ENCODE data around the gene MINDY4. TPM values are rescaled to one million over a fixed set of nuclear protein-coding genes. Genes with fewer than 3 reads are reported as not detected.

The MINDY4 gene
- total RNA-seq, 2 donors from 2014 or later: 0.93 to 2.5 TPM

- H3K36me3 Mint-ChIP-seq: no peaks in the 10 kb centered on the region
- peaks cover 0 to 2% of the 10 kb centered on the region in 2 donors for H3K27me3 Mint-ChIP-seq
- no peak for ATAC-seq
- no peaks in the 10 kb centered on the region for H3K4me1 Mint-ChIP-seq (ENCODE audit: low read depth in 2 of 2)
- H3K27ac Mint-ChIP-seq: no peak overlapping the region
- no peaks in the 10 kb centered on the region for H3K9me3 Mint-ChIP-seq
- H3K4me3 Mint-ChIP-seq: no peak overlapping the region
- no peak for DNase-seq (ENCODE audit: low spot score)
Observed at GRCh38 chr7:30810986-30811385, 39.8 kb downstream of the MINDY4 start.

GRCh38 chr7:30812676-30813075 is 41.5 kb downstream of the MINDY4 start:
- Mint-ChIP-seq H3K27me3 (peaks cover 0 to 2% of the 10 kb centered on the region in 2 donors), H3K27ac (no peak overlapping the region), H3K36me3 (no peaks in the 10 kb centered on the region), H3K9me3 (no peaks in the 10 kb centered on the region), H3K4me3 (no peak overlapping the region), H3K4me1 (ENCODE audit: low read depth in 2 of 2) (no peaks in the 10 kb centered on the region)
- no peak for DNase-seq (ENCODE audit: low spot score)
- no peak for ATAC-seq

GRCh38 chr7:30813466-30813865 is 42.2 kb downstream of the MINDY4 start:
- H3K27ac Mint-ChIP-seq: no peak overlapping the region
- ATAC-seq: peak; percentile 27 to 60
- H3K36me3 Mint-ChIP-seq: no peaks in the 10 kb centered on the region
- H3K4me3 Mint-ChIP-seq: no peak overlapping the region
- no peak for DNase-seq (ENCODE audit: low spot score)
- H3K27me3 Mint-ChIP-seq: peaks cover 0 to 2% of the 10 kb centered on the region in 2 donors
- H3K4me1 Mint-ChIP-seq (ENCODE audit: low read depth in 2 of 2): no peaks in the 10 kb centered on the region
- no peaks in the 10 kb centered on the region for H3K9me3 Mint-ChIP-seq

DNA sequence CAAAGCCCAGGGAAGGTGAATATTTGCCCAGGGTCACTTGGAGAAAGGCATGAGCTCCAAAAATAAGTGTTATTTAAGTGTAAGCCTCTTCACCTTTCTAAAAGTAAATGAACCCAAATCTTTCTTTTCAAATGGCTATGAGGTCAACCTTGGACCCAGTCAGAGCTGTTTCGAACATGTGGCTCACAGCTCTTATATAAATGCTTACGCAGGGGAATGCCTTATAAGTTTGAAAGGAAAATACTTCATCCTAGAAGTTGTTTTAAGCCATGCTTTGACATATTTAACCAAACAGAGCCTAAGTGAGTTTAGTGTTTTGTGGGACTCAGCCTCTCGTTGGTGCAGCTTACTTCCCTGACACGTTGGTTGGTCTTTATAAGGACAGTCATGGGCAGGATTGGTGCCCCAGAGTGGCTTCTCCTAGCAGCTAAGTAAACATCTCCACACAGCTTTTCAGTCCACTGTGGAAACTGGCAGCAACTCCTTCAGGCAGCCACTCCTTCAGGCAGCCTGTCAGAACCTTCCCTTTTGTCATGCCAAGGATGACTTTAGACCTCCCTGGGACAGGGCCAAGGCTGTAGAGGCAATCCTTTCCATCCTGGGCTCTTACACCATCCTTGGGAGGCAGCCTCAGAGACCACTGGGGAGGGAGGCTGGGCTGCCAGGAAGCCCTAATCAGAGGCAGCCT is 43.6 kb downstream of the MINDY4 start:
- H3K4me3 Mint-ChIP-seq: no peak overlapping the region
- no peaks in the 10 kb centered on the region for H3K9me3 Mint-ChIP-seq
- H3K27ac Mint-ChIP-seq: no peak overlapping the region
- no peaks in the 10 kb centered on the region for H3K36me3 Mint-ChIP-seq
- peaks cover 0 to 2% of the 10 kb centered on the region in 2 donors for H3K27me3 Mint-ChIP-seq
- ATAC-seq (peak in 1 of 2 donors; percentile 51), DNase-seq (ENCODE audit: low spot score) (no peak)
- H3K4me1 Mint-ChIP-seq (ENCODE audit: low read depth in 2 of 2): no peaks in the 10 kb centered on the region

DNA sequence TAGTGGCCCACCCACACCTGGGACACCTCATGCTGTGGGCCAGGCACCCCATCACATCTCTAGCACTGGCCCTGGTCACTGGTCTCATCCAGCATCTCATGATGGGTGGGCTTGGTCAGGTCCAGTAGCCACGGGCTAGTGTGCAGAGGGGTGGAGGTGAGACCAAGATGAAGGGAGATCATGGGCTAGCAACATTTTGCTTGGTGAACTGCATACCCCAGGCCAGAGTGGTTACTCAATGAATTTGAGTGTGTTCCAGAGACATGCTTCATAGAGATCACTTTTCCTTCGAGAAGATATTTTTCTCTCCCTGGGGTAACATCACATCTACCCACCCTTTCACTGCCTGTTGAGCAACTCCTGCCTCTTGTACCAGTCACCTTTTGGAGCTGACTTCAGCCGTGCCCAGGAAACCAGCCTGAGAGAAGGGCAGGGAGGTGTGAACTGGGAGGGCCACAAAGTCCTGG is 44.2 kb downstream of the MINDY4 start:
- H3K9me3 Mint-ChIP-seq: no peaks in the 10 kb centered on the region
- H3K27me3 Mint-ChIP-seq: peaks cover 0 to 5% of the 10 kb centered on the region in 2 donors
- no peaks in the 10 kb centered on the region for H3K4me1 Mint-ChIP-seq (ENCODE audit: low read depth in 2 of 2)
- DNase-seq (ENCODE audit: low spot score) (no peak), ATAC-seq (peak; percentile 56 to 60)
- no peak overlapping the region for H3K27ac Mint-ChIP-seq
- H3K4me3 Mint-ChIP-seq: no peak overlapping the region
- no peaks in the 10 kb centered on the region for H3K36me3 Mint-ChIP-seq

- Mint-ChIP-seq H3K4me3 (no peak overlapping the region), H3K27ac (no peak overlapping the region), H3K27me3 (peaks cover 0 to 5% of the 10 kb centered on the region in 2 donors), H3K4me1 (ENCODE audit: low read depth in 2 of 2) (no peaks in the 10 kb centered on the region), H3K36me3 (no peaks in the 10 kb centered on the region), H3K9me3 (no peaks in the 10 kb centered on the region)
- ATAC-seq: no peak
- DNase-seq (ENCODE audit: low spot score): no peak
Observed at GRCh38 chr7:30815951-30816644, 44.9 kb downstream of the MINDY4 start.

DNA sequence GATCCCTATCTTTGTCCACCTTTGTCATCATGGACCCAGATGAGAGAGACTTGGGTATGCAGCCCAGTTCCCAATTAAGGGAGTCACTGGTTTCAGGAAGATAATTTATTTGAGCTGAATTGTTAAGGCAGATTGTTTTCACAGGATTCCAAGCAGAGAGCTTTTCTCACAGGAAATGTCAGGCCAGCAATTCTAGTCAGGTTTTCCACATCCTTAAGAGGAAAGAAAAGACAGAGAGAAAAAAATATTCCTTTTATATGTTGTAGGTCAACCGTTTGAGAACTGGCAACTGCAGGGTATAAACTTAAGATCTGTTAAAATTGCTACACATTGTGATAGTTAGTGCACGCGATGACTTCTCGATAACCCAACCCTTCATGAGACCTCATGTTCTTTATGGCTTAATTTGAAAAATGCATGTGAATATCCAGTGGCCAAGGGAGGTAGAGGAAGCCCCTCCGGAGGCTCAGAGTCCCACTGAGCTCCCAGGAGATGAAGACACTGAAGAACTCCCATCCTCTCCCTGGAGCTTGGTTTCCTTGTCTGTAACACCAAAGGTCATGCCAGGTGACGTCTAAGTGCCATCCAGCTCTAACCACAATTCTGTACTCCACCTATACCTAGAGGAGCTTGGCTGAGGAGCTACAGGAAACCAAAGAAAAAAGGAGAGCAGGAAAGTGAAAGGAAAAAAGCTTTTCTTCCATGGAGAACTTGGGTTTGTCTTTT is 45.6 kb downstream of the MINDY4 start:
- Mint-ChIP-seq H3K4me1 (ENCODE audit: low read depth in 2 of 2) (no peaks in the 10 kb centered on the region), H3K27me3 (peaks cover 0 to 5% of the 10 kb centered on the region in 2 donors), H3K36me3 (no peaks in the 10 kb centered on the region), H3K27ac (no peak overlapping the region), H3K4me3 (no peak overlapping the region), H3K9me3 (no peaks in the 10 kb centered on the region)
- no peak for DNase-seq (ENCODE audit: low spot score)
- no peak for ATAC-seq

DNA sequence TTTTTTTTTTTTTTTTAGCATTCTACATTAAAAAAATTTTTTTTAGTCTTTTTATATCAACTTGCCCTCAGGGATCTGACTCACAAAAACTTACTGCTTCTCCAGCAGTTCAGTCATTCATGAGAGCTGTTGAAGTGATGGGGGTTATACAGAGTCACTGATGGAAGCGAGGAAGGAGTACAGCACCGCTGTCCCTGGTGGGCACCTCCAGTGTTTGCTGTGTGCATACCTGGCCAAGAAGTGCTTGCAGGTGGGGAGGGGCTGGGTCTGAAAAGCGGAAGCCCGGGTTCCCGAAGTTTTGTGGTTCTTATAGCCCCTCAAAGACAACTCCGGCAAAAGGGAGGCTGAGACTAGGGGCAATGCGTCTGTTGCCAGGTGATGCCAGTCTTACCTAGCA is 46.2 kb downstream of the MINDY4 start:
- ATAC-seq: no peak
- no peak for DNase-seq (ENCODE audit: low spot score)
- Mint-ChIP-seq H3K4me3 (no peak overlapping the region), H3K36me3 (no peaks in the 10 kb centered on the region), H3K27me3 (peaks cover 0 to 5% of the 10 kb centered on the region in 2 donors), H3K27ac (no peak overlapping the region), H3K9me3 (no peaks in the 10 kb centered on the region), H3K4me1 (ENCODE audit: low read depth in 2 of 2) (no peaks in the 10 kb centered on the region)

DNA sequence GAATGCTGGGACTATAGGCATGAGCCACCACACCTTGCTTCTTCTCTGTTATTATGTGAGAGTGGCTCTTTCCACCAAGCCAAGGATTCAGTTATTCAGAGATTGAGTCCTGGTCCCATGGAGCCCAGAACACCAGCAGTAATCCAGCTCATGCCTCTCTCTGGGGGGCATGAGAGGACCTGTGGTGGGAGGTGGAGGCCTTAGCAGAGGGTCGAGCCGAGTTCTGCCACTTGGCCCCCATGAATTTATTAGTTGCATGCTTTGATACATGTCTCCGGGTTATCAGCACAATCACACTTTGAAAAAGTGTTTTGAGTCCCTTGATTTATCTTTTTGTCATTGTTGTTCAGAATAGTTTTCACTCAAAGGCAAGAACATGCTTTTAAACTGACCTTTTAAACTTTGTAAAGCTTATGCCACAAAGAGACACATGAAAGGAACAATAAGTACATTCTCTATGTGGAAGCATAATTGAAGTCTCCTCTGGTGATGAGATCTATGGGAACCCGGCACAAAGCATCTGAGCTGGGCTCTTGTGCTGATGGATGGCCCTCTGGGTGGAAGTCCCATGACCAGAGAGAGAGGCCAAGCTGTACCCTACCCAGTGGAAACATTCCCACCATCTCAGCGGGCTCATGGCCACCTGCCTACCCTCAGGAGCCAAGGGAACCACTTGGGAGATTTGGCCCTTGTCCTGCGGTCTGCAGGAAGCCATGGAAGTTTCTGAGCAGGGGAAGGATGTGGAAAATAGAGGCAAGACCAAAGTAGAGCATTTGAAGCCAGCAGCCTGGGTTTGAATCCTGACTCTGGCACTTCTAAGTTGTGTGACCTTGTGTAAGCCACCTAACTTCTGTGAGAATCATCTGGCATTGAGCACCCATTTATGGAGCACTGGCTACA is 53.9 kb downstream of the MINDY4 start:
- ATAC-seq (no peak), DNase-seq (ENCODE audit: low spot score) (no peak)
- no peaks in the 10 kb centered on the region for H3K4me1 Mint-ChIP-seq (ENCODE audit: low read depth in 2 of 2)
- no peak overlapping the region for H3K27ac Mint-ChIP-seq
- H3K9me3 Mint-ChIP-seq: peaks cover 3% of the 10 kb centered on the region
- peaks cover 0 to 16% of the 10 kb centered on the region in 2 donors for H3K27me3 Mint-ChIP-seq
- H3K36me3 Mint-ChIP-seq: peaks cover 4% of the 10 kb centered on the region
- no peak overlapping the region for H3K4me3 Mint-ChIP-seq

GRCh38 chr7:30826181-30826580 is 55.0 kb downstream of the MINDY4 start:
- Mint-ChIP-seq H3K9me3 (peaks cover 8% of the 10 kb centered on the region), H3K4me3 (no peak overlapping the region), H3K36me3 (peaks cover 4% of the 10 kb centered on the region), H3K4me1 (ENCODE audit: low read depth in 2 of 2) (no peaks in the 10 kb centered on the region), H3K27me3 (peaks cover 0 to 18% of the 10 kb centered on the region in 2 donors), H3K27ac (no peak overlapping the region)
- no peak for DNase-seq (ENCODE audit: low spot score)
- ATAC-seq: no peak

GRCh38 chr7:30828591-30828990 is 57.4 kb downstream of the MINDY4 start:
- ATAC-seq: no peak
- H3K4me3 Mint-ChIP-seq: no peak overlapping the region
- H3K27me3 Mint-ChIP-seq: peaks cover 0 to 13% of the 10 kb centered on the region in 2 donors
- no peak for DNase-seq (ENCODE audit: low spot score)
- H3K36me3 Mint-ChIP-seq: peaks cover 11% of the 10 kb centered on the region
- H3K4me1 Mint-ChIP-seq (ENCODE audit: low read depth in 2 of 2): no peaks in the 10 kb centered on the region
- H3K9me3 Mint-ChIP-seq: peaks cover 8% of the 10 kb centered on the region
- H3K27ac Mint-ChIP-seq: no peak overlapping the region

GRCh38 chr7:30829471-30829870 is 58.3 kb downstream of the MINDY4 start:
- H3K27ac Mint-ChIP-seq: no peak overlapping the region
- H3K9me3 Mint-ChIP-seq: peaks cover 8% of the 10 kb centered on the region
- ATAC-seq: no peak
- no peak for DNase-seq (ENCODE audit: low spot score)
- H3K27me3 Mint-ChIP-seq: peaks cover 0 to 12% of the 10 kb centered on the region in 2 donors
- H3K4me3 Mint-ChIP-seq: no peak overlapping the region
- peaks cover 12% of the 10 kb centered on the region for H3K36me3 Mint-ChIP-seq
- H3K4me1 Mint-ChIP-seq (ENCODE audit: low read depth in 2 of 2): no peaks in the 10 kb centered on the region

DNA sequence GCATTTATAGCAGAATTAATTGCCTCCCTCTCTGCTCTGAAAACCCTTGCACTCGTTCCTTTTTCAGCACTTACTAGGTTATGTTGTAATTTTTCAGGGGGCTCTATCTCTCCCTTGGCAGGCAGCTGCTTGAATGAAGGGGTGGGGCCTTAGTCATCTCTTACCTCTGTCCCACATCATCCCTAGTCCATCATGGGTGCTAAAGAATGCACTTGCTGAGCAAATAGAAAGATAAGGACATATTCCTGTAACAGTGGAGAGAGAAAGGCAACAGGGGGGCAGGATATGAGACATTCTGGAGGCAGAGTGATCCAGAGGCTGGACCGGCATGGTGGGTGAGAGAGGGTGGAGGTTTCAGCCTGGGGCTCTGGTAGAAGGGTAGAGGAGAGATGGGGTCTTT is 60.0 kb downstream of the MINDY4 start:
- ATAC-seq (no peak), DNase-seq (ENCODE audit: low spot score) (no peak)
- H3K27ac Mint-ChIP-seq: no peak overlapping the region
- no peaks in the 10 kb centered on the region for H3K4me1 Mint-ChIP-seq (ENCODE audit: low read depth in 2 of 2)
- H3K4me3 Mint-ChIP-seq: no peak overlapping the region
- peaks cover 0 to 10% of the 10 kb centered on the region in 2 donors for H3K27me3 Mint-ChIP-seq
- H3K36me3 Mint-ChIP-seq: peaks cover 18% of the 10 kb centered on the region
- peaks cover 8% of the 10 kb centered on the region for H3K9me3 Mint-ChIP-seq
